CD4-positive, alpha-beta T cell treated with Interleukin-6 for 4 hours (primary cell): Measurements from ENCODE around the gene DTX2.
"Not testable (repeated sequence)": the region's sequence is repeated elsewhere in the genome, so short reads cannot be mapped to it uniquely, and the experiment has no call there.

Source experiments
- DNase-seq: peaks from one replicate; pipeline ENCODE4 v3.0.0-alpha.2; 2020; ENCODE audit warnings: mixed read lengths

DTX2 gene

GRCh38 chr7:76445577-76446008, 15.9 kb upstream of the DTX2 start:
- peak; percentile 25 for DNase-seq

- not testable (repeated sequence) for DNase-seq
Observed at GRCh38 chr7:76457017-76457416, 4.5 kb upstream of the DTX2 start.

GRCh38 chr7:76458504-76458903, 3.0 kb upstream of the DTX2 start:
- DNase-seq, result not testable (repeated sequence)

GRCh38 chr7:76460767-76461166, 742 bp upstream of the DTX2 start:
- DNase-seq, result not testable (repeated sequence)

- not testable (repeated sequence) for DNase-seq
Observed at GRCh38 chr7:76462271-76462882, 868 bp downstream of the DTX2 start.

- not testable (repeated sequence) for DNase-seq
Observed at GRCh38 chr7:76464959-76465358, 3.5 kb downstream of the DTX2 start.

- DNase-seq, result not testable (repeated sequence)
Observed at GRCh38 chr7:76465950-76466349, 4.4 kb downstream of the DTX2 start.

- DNase-seq, result not testable (repeated sequence)
Observed at GRCh38 chr7:76467743-76468404, 6.4 kb downstream of the DTX2 start.

- DNase-seq, result not testable (repeated sequence)
Observed at GRCh38 chr7:76471556-76472221, 10.2 kb downstream of the DTX2 start.

- DNase-seq, result not testable (repeated sequence)
Observed at GRCh38 chr7:76473097-76473496, 11.6 kb downstream of the DTX2 start.

GRCh38 chr7:76476280-76476679, 14.8 kb downstream of the DTX2 start:
- DNase-seq, result not testable (repeated sequence)

- not testable (repeated sequence) for DNase-seq
Observed at GRCh38 chr7:76476742-76477474, 15.4 kb downstream of the DTX2 start.

- DNase-seq, result not testable (repeated sequence)
Observed at GRCh38 chr7:76479628-76480027, 18.1 kb downstream of the DTX2 start.

- DNase-seq, result not testable (repeated sequence)
Observed at GRCh38 chr7:76480403-76481253, 19.1 kb downstream of the DTX2 start.

- not testable (repeated sequence) for DNase-seq
Observed at GRCh38 chr7:76482660-76483059, 21.2 kb downstream of the DTX2 start.

GRCh38 chr7:76483081-76483480, 21.6 kb downstream of the DTX2 start:
- DNase-seq, result not testable (repeated sequence)

- not testable (repeated sequence) for DNase-seq
Observed at GRCh38 chr7:76484456-76484855, 22.9 kb downstream of the DTX2 start.

- not testable (repeated sequence) for DNase-seq
Observed at GRCh38 chr7:76485822-76486610, 24.5 kb downstream of the DTX2 start.

- DNase-seq, result not testable (repeated sequence)
Observed at GRCh38 chr7:76486618-76487017, 25.1 kb downstream of the DTX2 start.

- DNase-seq, result not testable (repeated sequence)
Observed at GRCh38 chr7:76487969-76488368, 26.5 kb downstream of the DTX2 start.

GRCh38 chr7:76492139-76492538, 30.6 kb downstream of the DTX2 start:
- DNase-seq, result not testable (repeated sequence)
